IPS DF 6.9 (cell line): ENCODE measurements around the gene ITLN1.
"Not testable (repeated sequence)": the region's sequence is repeated elsewhere in the genome, so short reads cannot be mapped to it uniquely, and the experiment has no call there.

ENCODE experiments used
- DNase-seq: peaks from one replicate; pipeline ENCODE4 v3.0.0-alpha.2; 2013; ENCODE audit warnings: low read depth, low spot score
- H3K27ac ChIP-seq: one replicate; pipeline ENCODE4 v1.5.1; 2013; ENCODE audit warnings: low read length, control low read depth
- H3K27me3 ChIP-seq: 2 replicates; pipeline ENCODE4 v1.6.1; 2013; ENCODE audit warnings: mild to moderate bottlenecking, low read length; ENCODE audit not compliant: control insufficient read depth, insufficient read depth
- H3K36me3 ChIP-seq: 2 replicates; pipeline ENCODE4 v1.6.1; 2013; ENCODE audit warnings: low read length; ENCODE audit not compliant: control insufficient read depth, insufficient read depth
- H3K4me1 ChIP-seq: 2 replicates; pipeline ENCODE4 v1.6.1; 2013; ENCODE audit warnings: low read length; ENCODE audit not compliant: control insufficient read depth, insufficient read depth
- H3K4me3 ChIP-seq: 2 replicates; pipeline ENCODE4 v1.5.1; 2013; ENCODE audit warnings: mild to moderate bottlenecking, low read length
- H3K9me3 ChIP-seq: 2 replicates; pipeline ENCODE4 v1.6.1; 2013; ENCODE audit warnings: low read length, inconsistent platforms; ENCODE audit not compliant: control insufficient read depth, insufficient read depth
- WGBS: extraction: QIAGEN DNeasy Blood & Tissue Kit; methylation state at CpG from one replicate; pipeline ENCODE4 v1.1.7; 2013; ENCODE audit warnings: mixed read lengths, missing lambda C conversion rate; ENCODE audit not compliant: insufficient read length, insufficient coverage; 5-methylcytosine and 5-hydroxymethylcytosine counted together

ITLN1 gene

DNA sequence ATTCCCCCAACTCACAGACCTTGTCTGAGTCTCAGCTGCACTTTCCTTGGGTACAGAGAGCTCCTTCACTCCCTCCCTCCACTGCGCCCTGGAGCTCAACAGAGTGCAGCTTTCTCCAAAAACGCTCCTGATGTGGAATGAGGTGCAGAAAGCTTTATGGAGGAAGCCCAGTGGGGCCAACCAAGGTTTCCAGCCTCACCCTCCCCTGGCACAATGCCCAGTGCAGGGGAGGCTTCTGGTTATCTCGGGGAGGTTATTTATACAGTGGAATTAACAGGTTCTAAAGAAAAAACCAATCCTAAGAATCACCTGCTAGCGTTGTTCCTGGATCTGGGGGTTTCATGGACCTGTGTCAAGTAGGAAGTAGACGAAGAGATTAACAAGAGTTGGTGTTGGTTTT, at the start of gene ITLN1:
ITLN1 (minus strand) TSS at position 139 of the 400 bp plus-strand sequence. CDS start 303 bp downstream, outside the sequence.
- Histone ChIP-seq H3K27me3 (no peaks in the 10 kb centered on the region), H3K9me3 (no peaks in the 10 kb centered on the region), H3K27ac (no peak within 1 kb of the TSS), H3K4me1 (0 out of 2 replicates have a peak, but pooled peaks cover 1% of the 10 kb centered on the region), H3K36me3 (no peaks in the 10 kb centered on the region), H3K4me3 (no peak within 1 kb of the TSS)
- no peak for DNase-seq
- no CpG with 5 or more reads among the region's 5 CpGs for WGBS

DNA sequence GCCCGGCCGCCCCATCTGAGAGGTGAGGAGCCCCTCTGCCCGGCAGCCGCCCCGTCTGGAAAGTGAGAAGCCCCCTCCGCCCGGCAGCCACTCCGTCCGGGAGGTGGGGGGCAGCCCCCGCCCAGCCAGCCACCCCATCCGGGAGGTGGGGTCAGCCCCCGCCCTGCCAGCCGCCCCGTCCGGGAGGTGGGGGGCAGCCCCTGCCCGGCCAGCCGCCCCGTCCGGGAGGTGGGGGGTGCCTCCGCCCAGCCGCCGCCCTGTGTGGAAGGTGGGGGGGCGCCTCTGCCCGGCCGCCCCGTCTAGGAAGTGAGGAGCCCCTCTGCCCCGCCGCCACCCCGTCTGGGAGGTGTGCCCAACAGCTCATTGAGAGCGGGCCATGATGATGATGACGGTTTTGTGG, 48.3 kb upstream of the ITLN1 start:
- not testable (repeated sequence) for H3K4me3 ChIP-seq, H3K4me1 ChIP-seq, H3K27ac ChIP-seq, DNase-seq, H3K36me3 ChIP-seq, H3K9me3 ChIP-seq, H3K27me3 ChIP-seq
- WGBS: 100% methylated on average over 1 of the region's 31 CpGs

DNA sequence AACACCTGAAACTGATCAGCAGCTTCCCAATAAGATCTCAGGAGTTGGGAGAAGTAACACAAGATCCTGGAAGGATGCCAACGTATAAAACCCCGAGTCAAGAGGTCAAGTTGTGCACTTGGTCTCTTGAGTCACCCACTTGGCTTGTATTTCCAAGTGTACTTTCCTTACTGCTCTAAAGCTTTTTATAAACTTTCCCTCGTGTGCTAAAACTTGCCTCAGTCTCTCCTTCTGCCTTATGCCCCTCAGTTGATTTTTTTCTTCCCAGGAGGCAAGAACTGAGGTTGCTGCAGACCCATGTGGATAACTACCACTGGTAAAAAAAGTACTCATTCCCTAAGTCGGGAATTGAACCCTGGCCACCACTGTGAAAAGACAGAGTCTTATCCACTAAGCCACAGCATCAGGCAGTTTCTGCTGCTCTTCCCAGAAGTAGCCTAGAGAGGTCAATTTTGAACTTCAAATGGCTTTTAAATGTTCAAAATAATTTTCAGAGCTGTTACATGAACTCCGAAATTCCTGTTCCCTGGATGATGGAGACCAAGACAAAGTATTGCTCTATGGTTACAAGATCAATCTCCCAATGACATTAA, 40.8 kb upstream of the ITLN1 start:
- no peak overlapping the region for H3K27ac ChIP-seq
- H3K4me3 ChIP-seq: no peak overlapping the region
- no peaks in the 10 kb centered on the region for H3K4me1 ChIP-seq
- H3K36me3 ChIP-seq: no peaks in the 10 kb centered on the region
- no peaks in the 10 kb centered on the region for H3K27me3 ChIP-seq
- H3K9me3 ChIP-seq: no peaks in the 10 kb centered on the region; the same call in 1 of the 2 replicates
- DNase-seq: no peak
- no CpG with 5 or more reads among the region's 5 CpGs for WGBS

DNA sequence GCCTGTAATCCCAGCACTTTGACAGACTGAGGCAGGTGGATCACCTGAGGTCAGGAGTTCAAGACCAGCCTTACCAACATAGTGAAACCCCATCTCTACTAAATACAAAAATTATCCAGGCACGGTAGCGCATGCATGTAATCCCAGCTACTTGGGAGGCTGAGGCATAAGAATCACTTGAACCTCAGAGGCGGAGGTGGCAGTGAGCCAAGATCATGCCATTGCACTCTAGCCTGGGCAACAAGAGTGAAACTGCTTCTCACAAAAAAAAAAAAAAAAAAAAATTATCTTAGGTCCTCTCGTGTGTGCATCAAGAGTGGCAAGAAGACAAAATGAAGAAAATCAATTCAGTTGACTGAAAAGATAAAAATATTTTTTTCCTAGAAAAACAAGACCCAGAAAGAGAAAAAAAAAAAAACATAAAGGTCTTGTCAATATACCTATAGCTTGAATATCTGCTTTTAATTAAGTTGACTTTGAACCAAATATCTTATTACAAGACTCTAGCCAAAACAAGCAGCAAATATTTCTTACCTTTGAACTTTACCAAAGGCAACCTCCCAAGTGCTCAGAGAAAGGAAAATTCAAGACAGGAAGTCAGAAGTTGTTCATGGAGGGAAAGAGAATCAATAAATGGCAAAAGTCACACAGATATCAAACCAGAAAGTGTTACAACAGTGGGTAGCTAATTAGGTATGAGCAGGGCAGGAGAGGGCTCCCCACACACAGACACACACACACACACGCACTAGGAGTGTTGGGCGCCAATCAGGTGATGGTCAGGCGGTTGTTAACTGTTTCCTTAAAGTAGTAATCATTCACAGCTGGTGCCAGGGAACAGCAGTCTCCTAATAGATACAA, 40.0 kb upstream of the ITLN1 start:
- WGBS: no CpG with 5 or more reads among the region's 7 CpGs
- Histone ChIP-seq H3K9me3 (no peaks in the 10 kb centered on the region; the same call in 1 of the 2 replicates), H3K27ac (no peak overlapping the region), H3K4me3 (no peak overlapping the region), H3K27me3 (no peaks in the 10 kb centered on the region), H3K36me3 (no peaks in the 10 kb centered on the region), H3K4me1 (no peaks in the 10 kb centered on the region)
- DNase-seq: no peak

DNA sequence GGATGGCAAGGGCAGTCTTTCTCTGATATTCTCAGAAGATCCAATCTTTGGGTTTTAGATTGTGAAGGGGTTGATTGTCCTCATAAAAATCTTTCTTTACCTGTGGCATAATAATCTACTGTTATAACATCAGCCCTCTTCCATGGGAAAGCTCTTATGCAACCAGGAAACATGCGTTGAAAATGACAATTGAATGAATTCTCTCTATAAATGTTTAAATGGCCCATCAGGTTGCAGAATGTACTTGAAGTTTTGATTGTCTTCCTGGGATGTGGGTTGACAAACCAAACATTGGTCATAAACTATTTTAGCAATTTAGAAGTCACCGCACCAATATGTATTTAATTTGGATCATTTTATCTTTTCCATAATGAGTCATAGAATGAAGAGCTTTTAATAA, 31.7 kb upstream of the ITLN1 start:
- Histone ChIP-seq H3K4me1 (no peaks in the 10 kb centered on the region), H3K36me3 (no peaks in the 10 kb centered on the region), H3K27ac (no peak overlapping the region), H3K4me3 (no peak overlapping the region), H3K9me3 (no peaks in the 10 kb centered on the region), H3K27me3 (no peaks in the 10 kb centered on the region)
- WGBS: no CpG with 5 or more reads among the region's 2 CpGs
- no peak for DNase-seq

DNA sequence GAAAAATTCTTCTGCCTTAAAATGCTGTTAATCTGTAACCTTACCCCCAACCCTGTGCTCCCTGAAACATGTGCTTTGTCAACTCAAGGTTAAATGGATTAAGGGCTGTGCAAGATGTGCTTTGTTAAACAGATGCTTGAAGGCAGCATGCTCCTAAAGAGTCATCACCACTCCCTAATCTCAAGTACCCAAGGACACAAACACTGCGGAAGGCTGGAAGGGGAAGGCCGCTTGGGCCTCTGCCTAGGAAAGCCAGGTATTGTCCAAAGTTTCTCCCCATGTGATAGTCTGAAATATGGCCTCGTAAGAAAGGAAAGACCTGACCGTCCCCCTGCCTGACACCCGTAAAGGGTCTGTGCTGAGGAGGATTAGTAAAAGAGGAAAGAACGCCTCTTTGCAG, 28.2 kb upstream of the ITLN1 start:
- not testable (repeated sequence) for DNase-seq, H3K36me3 ChIP-seq, H3K4me3 ChIP-seq, H3K4me1 ChIP-seq, H3K9me3 ChIP-seq, H3K27me3 ChIP-seq, H3K27ac ChIP-seq
- no CpG with 5 or more reads among the region's 6 CpGs for WGBS

DNA sequence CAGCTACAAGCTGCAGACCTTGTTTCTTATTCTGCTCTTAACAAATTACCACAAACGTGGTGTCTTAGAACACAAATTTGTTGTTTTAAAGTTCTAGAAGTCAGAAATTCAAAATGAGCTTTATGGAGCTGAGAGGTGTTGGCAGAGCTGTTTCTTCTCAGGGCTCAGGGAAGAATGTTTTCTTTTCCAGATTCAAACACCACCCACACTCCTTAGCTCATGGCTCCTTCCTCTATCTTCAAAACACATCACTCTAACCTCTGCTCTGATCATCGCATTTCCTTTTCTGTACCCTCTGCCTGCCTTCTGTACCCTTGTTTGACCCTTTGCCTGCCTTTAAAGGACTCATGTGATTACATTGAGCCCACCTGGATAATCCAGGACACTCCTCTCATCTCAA, 26.9 kb upstream of the ITLN1 start:
- no peaks in the 10 kb centered on the region for H3K4me1 ChIP-seq
- H3K9me3 ChIP-seq: no peaks in the 10 kb centered on the region
- no peak overlapping the region for H3K27ac ChIP-seq
- no peaks in the 10 kb centered on the region for H3K36me3 ChIP-seq
- no peak overlapping the region for H3K4me3 ChIP-seq
- no peak for DNase-seq
- WGBS: no CpG with 5 or more reads among the region's 2 CpGs
- H3K27me3 ChIP-seq: no peaks in the 10 kb centered on the region

DNA sequence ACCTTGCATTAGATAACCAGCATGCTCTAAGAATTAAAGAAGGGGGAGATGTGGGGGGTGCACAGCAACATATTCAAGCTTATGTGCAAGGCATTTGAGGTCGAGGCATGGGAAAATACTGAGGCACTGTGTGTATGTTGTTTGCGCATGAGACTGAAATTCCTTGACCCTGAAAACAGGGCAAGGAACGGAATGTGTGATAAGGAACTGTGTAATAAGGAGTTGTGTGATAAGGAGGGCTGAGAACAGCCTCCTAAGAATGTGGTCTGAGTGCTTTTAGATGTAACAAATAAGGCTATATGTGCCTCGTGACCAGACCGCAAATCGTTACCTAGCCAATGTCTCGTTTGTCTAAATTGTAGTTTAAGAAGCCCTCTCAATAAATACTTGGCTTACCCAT, 26.5 kb upstream of the ITLN1 start:
- H3K9me3 ChIP-seq: no peaks in the 10 kb centered on the region
- H3K27me3 ChIP-seq: no peaks in the 10 kb centered on the region
- WGBS: no CpG with 5 or more reads among the region's 7 CpGs
- H3K4me3 ChIP-seq: no peak overlapping the region
- DNase-seq: no peak
- H3K36me3 ChIP-seq: no peaks in the 10 kb centered on the region
- H3K4me1 ChIP-seq: no peaks in the 10 kb centered on the region
- H3K27ac ChIP-seq: no peak overlapping the region

DNA sequence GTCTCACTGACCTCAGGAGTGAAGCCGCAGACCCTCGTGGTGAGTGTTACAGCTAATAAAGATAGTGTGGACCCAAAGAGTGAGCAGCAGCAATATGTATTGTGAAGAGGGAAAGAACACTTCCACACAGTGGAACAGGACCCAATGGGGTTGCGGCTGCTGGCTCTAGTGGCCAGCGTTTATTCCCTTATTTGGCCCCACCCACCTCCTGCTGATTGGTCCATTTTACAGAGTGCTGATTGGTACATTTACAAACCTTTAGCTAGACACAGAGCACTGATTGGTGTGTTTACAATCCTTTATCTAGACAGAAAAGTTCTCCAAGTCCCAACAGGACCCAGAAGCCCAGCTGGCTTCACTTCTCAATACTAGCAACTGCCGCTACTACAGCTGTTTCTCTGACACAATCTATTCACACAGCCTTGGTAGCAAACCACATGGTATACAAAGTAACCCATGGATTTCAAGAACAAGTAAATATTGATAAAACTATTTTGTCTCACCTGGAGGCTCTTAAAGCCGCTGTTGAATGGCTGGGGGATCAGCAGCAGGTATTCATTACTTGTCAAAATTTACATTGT, 25.3 kb upstream of the ITLN1 start:
- Histone ChIP-seq H3K27ac (no peak overlapping the region), H3K27me3 (no peaks in the 10 kb centered on the region), H3K9me3 (no peaks in the 10 kb centered on the region), H3K4me3 (no peak overlapping the region), H3K4me1 (no peaks in the 10 kb centered on the region), H3K36me3 (no peaks in the 10 kb centered on the region)
- no peak for DNase-seq
- WGBS: no CpG with 5 or more reads among the region's 6 CpGs

DNA sequence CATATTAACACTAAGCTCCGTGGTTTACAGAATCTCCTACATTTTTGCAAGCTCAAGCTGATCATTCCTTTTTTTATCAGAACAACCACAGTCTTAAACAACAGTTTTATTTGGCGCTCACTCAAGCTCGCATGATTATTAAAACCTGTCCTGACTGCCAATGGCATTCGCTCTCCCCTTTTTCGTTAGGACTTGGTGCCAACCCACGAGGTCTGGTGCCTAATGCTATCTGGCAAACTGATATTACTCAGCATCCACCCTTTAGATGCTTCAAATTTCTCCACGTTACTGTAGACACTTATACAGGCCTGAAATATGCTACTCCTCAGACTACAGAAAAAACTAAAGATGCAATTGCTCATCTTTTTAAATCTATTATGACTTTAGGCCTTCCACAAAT, 23.0 kb upstream of the ITLN1 start:
- Histone ChIP-seq H3K36me3 (no peaks in the 10 kb centered on the region), H3K27ac (no peak overlapping the region), H3K9me3 (no peaks in the 10 kb centered on the region), H3K4me3 (no peak overlapping the region), H3K27me3 (no peaks in the 10 kb centered on the region), H3K4me1 (no peaks in the 10 kb centered on the region)
- no peak for DNase-seq
- no CpG with 5 or more reads among the region's 7 CpGs for WGBS
